Measurements from ENCODE around the gene SCN3B. TPM values are rescaled to one million over a fixed set of nuclear protein-coding genes. Genes with fewer than 3 reads are reported as not detected.

SCN3B gene
- total and polyA plus RNA-seq, 9 of the 15 experiments (the other 6 are each of a cell fraction or from before 2014, with no cell fraction given), result 0.01 to 0.15 (median 0.04) TPM; not detected in 6

DNA sequence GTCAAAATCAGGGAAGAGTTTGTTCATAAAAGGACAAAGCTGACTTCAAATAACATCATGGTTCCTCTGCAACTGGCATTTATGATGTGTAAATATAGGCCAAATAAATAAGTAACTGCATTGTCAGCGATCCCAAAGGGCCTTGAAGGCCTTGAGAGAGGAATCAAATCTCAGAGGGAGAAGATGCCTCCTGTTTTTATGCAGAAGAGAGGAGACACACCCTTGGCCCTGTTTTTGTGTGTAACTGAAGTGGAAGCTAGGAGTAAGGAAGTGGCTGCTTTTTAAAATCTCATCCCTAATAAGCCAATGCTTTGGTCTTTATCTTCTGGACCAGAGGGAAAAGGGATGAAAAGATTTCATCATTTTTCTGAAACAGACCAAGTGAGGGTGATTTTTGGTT is 15.7 kb upstream of the SCN3B start:
- Histone ChIP-seq H3K4me2 (ENCODE audit: insufficient read depth, low read length) (no peak overlapping the region), H3K9ac (ENCODE audit: insufficient read depth in 1 of 2, low read depth in 2 of 2, low read length in 2 of 2) (no peak overlapping the region), H3K4me1 (replicated peaks in 1 of 2; ENCODE audit: control insufficient read depth in 2 of 2, insufficient read depth in 2 of 2, low read length in 2 of 2) (no peaks in the 10 kb centered on the region), H3K9me1 (ENCODE audit: control insufficient read depth, insufficient read depth, low read length) (no peaks in the 10 kb centered on the region), H3K27me3 (ENCODE audit: control insufficient read depth in 2 of 2, insufficient read depth in 2 of 2, low read length in 2 of 2) (peaks cover 0 to 5% of the 10 kb centered on the region in 2 experiments; a peak in 2 of 5 replicates), H4K20me1 (replicated peaks; ENCODE audit: control insufficient read depth, insufficient read depth, low read length) (no peaks in the 10 kb centered on the region), H3K4me3 (no peak overlapping the region), H2AFZ (ENCODE audit: low read depth, low read length) (no peak overlapping the region), H3K27ac (ENCODE audit: extremely low read depth, low read depth, low read length) (no peak overlapping the region), H3K9me3 (replicated peaks; ENCODE audit: control insufficient read depth, insufficient read depth, low read depth, low read length) (no peaks in the 10 kb centered on the region; the same call in 1 of the 2 replicates), H3K36me3 (ENCODE audit: control insufficient read depth, insufficient read depth, low read length) (no peaks in the 10 kb centered on the region), H3K79me2 (ENCODE audit: control insufficient read depth, insufficient read depth, low read length) (no peaks in the 10 kb centered on the region)
- DNase-seq (ENCODE audit: extremely low read depth in 1 of 4, low spot score in 3 of 4) (no peak), ATAC-seq (no peak), FAIRE-seq (no peak)
- in situ Hi-C loops (cut with MboI) (no loop called here), intact Hi-C loops (cut with micrococcal nuclease) (no loop called here)
- 8% methylated on average over 1 of the region's 1 CpG for WGBS (ENCODE audit: insufficient coverage, low coverage, missing lambda C conversion rate)
- TF ChIP-seq, protein P1, sequence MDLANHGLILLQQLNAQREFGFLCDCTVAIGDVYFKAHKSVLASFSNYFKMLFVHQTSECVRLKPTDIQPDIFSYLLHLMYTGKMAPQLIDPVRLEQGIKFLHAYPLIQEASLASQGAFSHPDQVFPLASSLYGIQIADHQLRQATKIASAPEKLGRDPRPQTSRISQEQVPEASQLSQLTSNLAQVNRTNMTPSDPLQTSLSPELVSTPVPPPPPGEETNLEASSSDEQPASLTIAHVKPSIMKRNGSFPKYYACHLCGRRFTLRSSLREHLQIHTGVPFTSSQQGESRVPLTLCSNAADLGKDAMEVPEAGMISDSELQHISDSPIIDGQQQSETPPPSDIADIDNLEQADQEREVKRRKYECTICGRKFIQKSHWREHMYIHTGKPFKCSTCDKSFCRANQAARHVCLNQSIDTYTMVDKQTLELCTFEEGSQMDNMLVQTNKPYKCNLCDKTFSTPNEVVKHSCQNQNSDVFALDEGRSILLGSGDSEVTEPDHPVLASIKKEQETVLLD (IDR thresholded peaks at IDR 0.05), result no peak
- no peak for TF ChIP-seq HIVEP1 (CRISPR knock-in tag; IDR thresholded peaks at IDR 0.05)
- TF ChIP-seq, protein P2, sequence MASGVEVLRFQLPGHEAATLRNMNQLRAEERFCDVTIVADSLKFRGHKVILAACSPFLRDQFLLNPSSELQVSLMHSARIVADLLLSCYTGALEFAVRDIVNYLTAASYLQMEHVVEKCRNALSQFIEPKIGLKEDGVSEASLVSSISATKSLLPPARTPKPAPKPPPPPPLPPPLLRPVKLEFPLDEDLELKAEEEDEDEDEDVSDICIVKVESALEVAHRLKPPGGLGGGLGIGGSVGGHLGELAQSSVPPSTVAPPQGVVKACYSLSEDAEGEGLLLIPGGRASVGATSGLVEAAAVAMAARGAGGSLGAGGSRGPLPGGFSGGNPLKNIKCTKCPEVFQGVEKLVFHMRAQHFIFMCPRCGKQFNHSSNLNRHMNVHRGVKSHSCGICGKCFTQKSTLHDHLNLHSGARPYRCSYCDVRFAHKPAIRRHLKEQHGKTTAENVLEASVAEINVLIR (CRISPR knock-in tag; IDR thresholded peaks at IDR 0.05), result no peak
- no peak for TF ChIP-seq ZNF347 (CRISPR knock-in tag; IDR thresholded peaks at IDR 0.05; ENCODE audit: low read depth)
- no TSS peak for BruUV-seq (replicated peaks)
- CTCF ChIA-PET (ENCODE audit: low intra/inter-chr PET ratio), result no interaction called here
- POLR2A ChIA-PET, result interaction anchor here (0.6 kb wide), 1 partner anchor 197 kb away, joined by 3 read pairs; no protein-coding TSS in a partner anchor
